Measurements from ENCODE around the gene APOE.
"Not testable (repeated sequence)": the region's sequence is repeated elsewhere in the genome, so short reads cannot be mapped to it uniquely, and the experiment has no call there.

APOE gene

DNA sequence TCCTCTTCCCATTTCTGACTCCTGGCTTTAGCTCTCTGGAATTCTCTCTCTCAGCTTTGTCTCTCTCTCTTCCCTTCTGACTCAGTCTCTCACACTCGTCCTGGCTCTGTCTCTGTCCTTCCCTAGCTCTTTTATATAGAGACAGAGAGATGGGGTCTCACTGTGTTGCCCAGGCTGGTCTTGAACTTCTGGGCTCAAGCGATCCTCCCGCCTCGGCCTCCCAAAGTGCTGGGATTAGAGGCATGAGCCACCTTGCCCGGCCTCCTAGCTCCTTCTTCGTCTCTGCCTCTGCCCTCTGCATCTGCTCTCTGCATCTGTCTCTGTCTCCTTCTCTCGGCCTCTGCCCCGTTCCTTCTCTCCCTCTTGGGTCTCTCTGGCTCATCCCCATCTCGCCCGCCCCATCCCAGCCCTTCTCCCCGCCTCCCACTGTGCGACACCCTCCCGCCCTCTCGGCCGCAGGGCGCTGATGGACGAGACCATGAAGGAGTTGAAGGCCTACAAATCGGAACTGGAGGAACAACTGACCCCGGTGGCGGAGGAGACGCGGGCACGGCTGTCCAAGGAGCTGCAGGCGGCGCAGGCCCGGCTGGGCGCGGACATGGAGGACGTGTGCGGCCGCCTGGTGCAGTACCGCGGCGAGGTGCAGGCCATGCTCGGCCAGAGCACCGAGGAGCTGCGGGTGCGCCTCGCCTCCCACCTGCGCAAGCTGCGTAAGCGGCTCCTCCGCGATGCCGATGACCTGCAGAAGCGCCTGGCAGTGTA lies 2.7 kb downstream of the APOE start:
- peaks cover 16 to 21% of the 10 kb centered on the region in 2 donors for H3K4me1 ChIP-seq (ENCODE audit: control insufficient read depth in 1 of 2, insufficient read depth in 2 of 2, low read length in 2 of 2)
- H3K4me3 ChIP-seq (ENCODE audit: low read depth in 1 of 2, low read length in 2 of 2), result no peak overlapping the region
- H3K9me3 ChIP-seq (ENCODE audit: control insufficient read depth in 1 of 2, low read length in 2 of 2), result no peaks in the 10 kb centered on the region
- H3K36me3 ChIP-seq (ENCODE audit: control insufficient read depth in 1 of 2, insufficient read depth in 2 of 2, low read length in 2 of 2), result no peaks in the 10 kb centered on the region
- H3K27ac ChIP-seq (ENCODE audit: low read depth, low read length), result no peak overlapping the region
- peaks cover 9 to 12% of the 10 kb centered on the region in 2 donors for H3K27me3 ChIP-seq (ENCODE audit: control insufficient read depth in 1 of 2, insufficient read depth in 2 of 2, low read length in 2 of 2)
- H3K9ac ChIP-seq (ENCODE audit: low read depth in 1 of 2, low read length in 2 of 2), result no peak overlapping the region

DNA sequence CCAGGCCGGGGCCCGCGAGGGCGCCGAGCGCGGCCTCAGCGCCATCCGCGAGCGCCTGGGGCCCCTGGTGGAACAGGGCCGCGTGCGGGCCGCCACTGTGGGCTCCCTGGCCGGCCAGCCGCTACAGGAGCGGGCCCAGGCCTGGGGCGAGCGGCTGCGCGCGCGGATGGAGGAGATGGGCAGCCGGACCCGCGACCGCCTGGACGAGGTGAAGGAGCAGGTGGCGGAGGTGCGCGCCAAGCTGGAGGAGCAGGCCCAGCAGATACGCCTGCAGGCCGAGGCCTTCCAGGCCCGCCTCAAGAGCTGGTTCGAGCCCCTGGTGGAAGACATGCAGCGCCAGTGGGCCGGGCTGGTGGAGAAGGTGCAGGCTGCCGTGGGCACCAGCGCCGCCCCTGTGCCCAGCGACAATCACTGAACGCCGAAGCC lies 3.3 kb downstream of the APOE start:
- H3K27me3 ChIP-seq (ENCODE audit: control insufficient read depth in 1 of 2, insufficient read depth in 2 of 2, low read length in 2 of 2), result peaks cover 9 to 12% of the 10 kb centered on the region in 2 donors
- no peak overlapping the region for H3K27ac ChIP-seq (ENCODE audit: low read depth, low read length)
- peaks cover 14 to 23% of the 10 kb centered on the region in 2 donors for H3K4me1 ChIP-seq (ENCODE audit: control insufficient read depth in 1 of 2, insufficient read depth in 2 of 2, low read length in 2 of 2)

DNA sequence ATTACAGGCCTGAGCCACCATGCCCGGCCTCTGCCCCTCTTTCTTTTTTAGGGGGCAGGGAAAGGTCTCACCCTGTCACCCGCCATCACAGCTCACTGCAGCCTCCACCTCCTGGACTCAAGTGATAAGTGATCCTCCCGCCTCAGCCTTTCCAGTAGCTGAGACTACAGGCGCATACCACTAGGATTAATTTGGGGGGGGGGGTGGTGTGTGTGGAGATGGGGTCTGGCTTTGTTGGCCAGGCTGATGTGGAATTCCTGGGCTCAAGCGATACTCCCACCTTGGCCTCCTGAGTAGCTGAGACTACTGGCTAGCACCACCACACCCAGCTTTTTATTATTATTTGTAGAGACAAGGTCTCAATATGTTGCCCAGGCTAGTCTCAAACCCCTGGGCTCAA lies 4.2 kb downstream of the APOE start:
- Histone ChIP-seq H3K9me3 (ENCODE audit: control insufficient read depth in 1 of 2, low read length in 2 of 2) (no peaks in the 10 kb centered on the region), H3K4me3 (ENCODE audit: low read depth in 1 of 2, low read length in 2 of 2) (no peak overlapping the region), H3K4me1 (ENCODE audit: control insufficient read depth in 1 of 2, insufficient read depth in 2 of 2, low read length in 2 of 2) (peaks cover 14 to 27% of the 10 kb centered on the region in 2 donors), H3K27ac (ENCODE audit: low read depth, low read length) (no peak overlapping the region), H3K9ac (ENCODE audit: low read depth in 1 of 2, low read length in 2 of 2) (no peak overlapping the region), H3K36me3 (ENCODE audit: control insufficient read depth in 1 of 2, insufficient read depth in 2 of 2, low read length in 2 of 2) (no peaks in the 10 kb centered on the region), H3K27me3 (ENCODE audit: control insufficient read depth in 1 of 2, insufficient read depth in 2 of 2, low read length in 2 of 2) (peaks cover 9 to 10% of the 10 kb centered on the region in 2 donors)

More for the DNA sequence above, 3.3 kb downstream of the APOE start:
- H3K9me3 ChIP-seq (ENCODE audit: control insufficient read depth in 1 of 2, low read length in 2 of 2), result no peaks in the 10 kb centered on the region
- H3K36me3 ChIP-seq (ENCODE audit: control insufficient read depth in 1 of 2, insufficient read depth in 2 of 2, low read length in 2 of 2), result no peaks in the 10 kb centered on the region
- H3K4me3 ChIP-seq (ENCODE audit: low read depth in 1 of 2, low read length in 2 of 2), result no peak overlapping the region
- no peak overlapping the region for H3K9ac ChIP-seq (ENCODE audit: low read depth in 1 of 2, low read length in 2 of 2)

DNA sequence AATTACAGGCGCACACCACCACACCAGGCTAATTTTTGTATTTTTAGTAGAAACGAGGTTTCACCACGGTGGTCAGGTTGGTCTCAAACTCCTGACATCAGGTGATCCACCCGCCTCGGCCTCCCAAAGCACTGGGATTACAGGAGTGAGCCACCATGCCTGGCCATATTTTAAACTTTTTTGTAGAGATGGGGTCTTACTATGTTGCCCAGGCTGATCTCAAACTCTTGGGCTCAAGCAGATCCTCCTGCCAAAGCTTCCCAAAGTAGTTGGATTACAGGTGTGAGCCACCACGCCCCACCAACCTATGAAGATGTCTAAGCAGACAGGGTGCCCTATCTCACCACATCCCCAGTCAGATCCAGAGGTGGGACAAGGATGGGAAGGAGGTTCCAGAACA lies 6.3 kb downstream of the APOE start:
- H3K27ac ChIP-seq (ENCODE audit: low read depth, low read length); H3K27me3 ChIP-seq (ENCODE audit: control insufficient read depth in 1 of 2, insufficient read depth in 2 of 2, low read length in 2 of 2); H3K4me3 ChIP-seq (ENCODE audit: low read depth in 1 of 2, low read length in 2 of 2); H3K9me3 ChIP-seq (ENCODE audit: control insufficient read depth in 1 of 2, low read length in 2 of 2); H3K36me3 ChIP-seq (ENCODE audit: control insufficient read depth in 1 of 2, insufficient read depth in 2 of 2, low read length in 2 of 2); H3K9ac ChIP-seq (ENCODE audit: low read depth in 1 of 2, low read length in 2 of 2): not testable (repeated sequence)
- H3K4me1 ChIP-seq (ENCODE audit: control insufficient read depth in 1 of 2, insufficient read depth in 2 of 2, low read length in 2 of 2), result peaks cover 11 to 20% of the 10 kb centered on the region in 2 donors

DNA sequence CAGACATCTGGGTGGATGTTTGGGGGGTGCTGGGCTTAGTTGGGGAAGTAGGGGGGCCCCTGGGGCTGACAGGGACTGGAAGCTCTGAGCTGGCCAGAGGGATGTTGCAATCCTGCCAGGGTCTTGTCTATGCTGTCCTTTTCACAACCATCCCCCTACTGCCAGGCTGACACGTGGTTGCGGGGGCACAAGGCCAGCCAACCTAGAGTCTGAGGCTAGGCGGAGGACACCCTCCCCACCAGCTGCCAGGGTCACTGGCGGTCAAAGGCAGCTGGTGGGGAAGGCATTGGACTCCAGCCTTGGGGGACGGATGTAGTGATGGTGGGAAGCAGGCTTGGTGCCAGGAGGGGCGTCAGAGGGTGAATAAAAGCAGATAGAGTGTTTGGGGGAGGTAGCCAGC lies 7.3 kb downstream of the APOE start:
- H3K27me3 ChIP-seq (ENCODE audit: control insufficient read depth in 1 of 2, insufficient read depth in 2 of 2, low read length in 2 of 2), result no peaks in the 10 kb centered on the region
- H3K9me3 ChIP-seq (ENCODE audit: control insufficient read depth in 1 of 2, low read length in 2 of 2), result no peaks in the 10 kb centered on the region
- no peak overlapping the region for H3K9ac ChIP-seq (ENCODE audit: low read depth in 1 of 2, low read length in 2 of 2)
- no peak overlapping the region for H3K4me3 ChIP-seq (ENCODE audit: low read depth in 1 of 2, low read length in 2 of 2)
- H3K36me3 ChIP-seq (ENCODE audit: control insufficient read depth in 1 of 2, insufficient read depth in 2 of 2, low read length in 2 of 2), result no peaks in the 10 kb centered on the region
- no peak overlapping the region for H3K27ac ChIP-seq (ENCODE audit: low read depth, low read length)
- peaks cover 11 to 20% of the 10 kb centered on the region in 2 donors for H3K4me1 ChIP-seq (ENCODE audit: control insufficient read depth in 1 of 2, insufficient read depth in 2 of 2, low read length in 2 of 2)

DNA sequence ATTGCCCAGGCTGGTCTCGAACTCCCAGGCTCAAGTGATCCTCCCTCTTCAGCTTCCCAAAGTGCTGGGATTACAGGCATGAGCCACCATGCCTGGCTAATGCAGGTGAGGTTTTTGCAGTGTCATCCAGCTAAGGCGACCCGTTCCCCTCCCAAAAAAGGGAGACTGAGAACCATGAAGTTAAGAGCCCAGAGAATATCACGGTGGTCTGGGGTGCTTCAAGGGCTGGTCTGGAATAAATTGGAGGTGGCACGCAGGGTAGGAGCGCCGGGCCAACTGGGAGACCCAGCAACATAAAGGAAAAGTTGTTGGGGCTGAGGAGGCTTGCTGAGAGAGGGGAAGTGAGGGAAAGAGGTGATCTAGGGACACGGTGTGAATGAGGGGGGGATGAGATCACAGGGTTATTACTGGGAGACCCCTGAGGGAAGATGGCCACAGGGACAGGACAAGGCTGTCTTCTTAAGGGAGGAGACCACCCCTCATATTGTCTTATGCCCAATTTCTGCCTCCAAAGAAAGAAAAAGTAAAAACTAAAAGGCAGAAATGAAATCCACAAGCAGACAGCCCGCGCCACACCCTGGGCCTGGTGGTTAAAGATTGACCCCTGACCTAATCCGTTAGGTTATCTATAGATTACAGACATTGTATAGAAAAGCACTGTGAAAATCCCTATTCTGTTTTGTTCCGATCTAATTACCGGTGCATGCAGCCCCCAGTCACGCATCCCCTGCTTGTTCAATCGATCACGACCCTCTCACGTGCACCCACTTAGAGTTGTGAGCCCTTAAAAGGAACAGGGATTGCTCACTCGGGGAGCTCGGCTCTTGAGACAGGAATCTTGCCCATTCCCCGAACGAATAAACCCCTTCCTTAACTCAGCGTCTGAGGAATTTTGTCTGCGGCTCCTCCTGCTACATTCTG lies 8.2 kb downstream of the APOE start:
- H3K9me3 ChIP-seq (ENCODE audit: control insufficient read depth in 1 of 2, low read length in 2 of 2); H3K27me3 ChIP-seq (ENCODE audit: control insufficient read depth in 1 of 2, insufficient read depth in 2 of 2, low read length in 2 of 2); H3K36me3 ChIP-seq (ENCODE audit: control insufficient read depth in 1 of 2, insufficient read depth in 2 of 2, low read length in 2 of 2); H3K27ac ChIP-seq (ENCODE audit: low read depth, low read length): not testable (repeated sequence)
- peak overlapping the region; percentile 66 to 76 for H3K4me3 ChIP-seq (ENCODE audit: low read depth in 1 of 2, low read length in 2 of 2)
- peak overlapping the region; percentile 33 to 57 for H3K9ac ChIP-seq (ENCODE audit: low read depth in 1 of 2, low read length in 2 of 2)
- H3K4me1 ChIP-seq (ENCODE audit: control insufficient read depth in 1 of 2, insufficient read depth in 2 of 2, low read length in 2 of 2), result peaks cover 11 to 20% of the 10 kb centered on the region in 2 donors

DNA sequence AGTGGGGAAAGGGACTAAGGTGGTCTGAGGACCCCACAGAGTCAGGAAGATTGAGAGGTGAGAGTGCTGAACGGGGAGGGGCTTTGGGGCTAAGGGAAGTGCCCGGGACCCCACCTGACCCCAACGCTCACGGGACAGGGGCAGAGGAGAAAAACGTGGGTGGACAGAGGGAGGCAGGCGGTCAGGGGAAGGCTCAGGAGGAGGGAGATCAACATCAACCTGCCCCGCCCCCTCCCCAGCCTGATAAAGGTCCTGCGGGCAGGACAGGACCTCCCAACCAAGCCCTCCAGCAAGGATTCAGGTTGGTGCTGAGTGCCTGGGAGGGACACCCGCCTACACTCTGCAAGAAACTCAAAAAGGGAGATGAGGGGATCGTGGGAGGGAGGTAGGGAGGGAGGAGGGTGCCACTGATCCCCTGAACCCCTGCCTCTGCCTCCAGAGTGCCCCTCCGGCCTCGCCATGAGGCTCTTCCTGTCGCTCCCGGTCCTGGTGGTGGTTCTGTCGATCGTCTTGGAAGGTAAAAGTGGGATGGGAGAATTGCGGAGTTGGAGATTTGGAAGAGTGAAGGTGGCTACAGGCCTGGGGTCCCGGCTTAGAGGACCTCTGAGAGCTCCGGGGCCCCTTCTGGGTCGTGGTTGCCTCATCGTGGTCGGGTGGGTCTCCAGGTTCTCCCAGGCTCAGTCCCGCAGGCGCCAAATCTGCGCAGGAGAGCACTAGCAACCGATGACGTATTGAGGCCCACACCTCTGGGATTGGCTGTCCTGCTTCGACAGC lies 9.0 kb downstream of the APOE start, which contains the start of gene APOC1:
Gene APOC1 (plus strand): TSS at position 176 of the 774 bp plus-strand sequence. CDS start 284 bp downstream, at position 460.
- not testable (repeated sequence) for H3K36me3 ChIP-seq (ENCODE audit: control insufficient read depth in 1 of 2, insufficient read depth in 2 of 2, low read length in 2 of 2); H3K27me3 ChIP-seq (ENCODE audit: control insufficient read depth in 1 of 2, insufficient read depth in 2 of 2, low read length in 2 of 2); H3K27ac ChIP-seq (ENCODE audit: low read depth, low read length); H3K9me3 ChIP-seq (ENCODE audit: control insufficient read depth in 1 of 2, low read length in 2 of 2)
- peak within 1 kb of the TSS; percentile 33 to 57 for H3K9ac ChIP-seq (ENCODE audit: low read depth in 1 of 2, low read length in 2 of 2)
- peaks cover 11 to 20% of the 10 kb centered on the region in 2 donors for H3K4me1 ChIP-seq (ENCODE audit: control insufficient read depth in 1 of 2, insufficient read depth in 2 of 2, low read length in 2 of 2)
- peak within 1 kb of the TSS; percentile 66 to 76 for H3K4me3 ChIP-seq (ENCODE audit: low read depth in 1 of 2, low read length in 2 of 2)

DNA sequence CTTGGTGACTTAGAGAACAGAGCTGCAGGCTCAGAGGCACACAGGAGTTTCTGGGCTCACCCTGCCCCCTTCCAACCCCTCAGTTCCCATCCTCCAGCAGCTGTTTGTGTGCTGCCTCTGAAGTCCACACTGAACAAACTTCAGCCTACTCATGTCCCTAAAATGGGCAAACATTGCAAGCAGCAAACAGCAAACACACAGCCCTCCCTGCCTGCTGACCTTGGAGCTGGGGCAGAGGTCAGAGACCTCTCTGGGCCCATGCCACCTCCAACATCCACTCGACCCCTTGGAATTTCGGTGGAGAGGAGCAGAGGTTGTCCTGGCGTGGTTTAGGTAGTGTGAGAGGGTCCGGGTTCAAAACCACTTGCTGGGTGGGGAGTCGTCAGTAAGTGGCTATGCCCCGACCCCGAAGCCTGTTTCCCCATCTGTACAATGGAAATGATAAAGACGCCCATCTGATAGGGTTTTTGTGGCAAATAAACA lies 18.7 kb downstream of the APOE start:
- H3K9ac ChIP-seq (ENCODE audit: low read depth in 1 of 2, low read length in 2 of 2), result no peak overlapping the region
- H3K27ac ChIP-seq (ENCODE audit: low read depth, low read length), result no peak overlapping the region
- peaks cover 0 to 4% of the 10 kb centered on the region in 2 donors for H3K27me3 ChIP-seq (ENCODE audit: control insufficient read depth in 1 of 2, insufficient read depth in 2 of 2, low read length in 2 of 2)
- H3K9me3 ChIP-seq (ENCODE audit: control insufficient read depth in 1 of 2, low read length in 2 of 2), result no peaks in the 10 kb centered on the region
- H3K36me3 ChIP-seq (ENCODE audit: control insufficient read depth in 1 of 2, insufficient read depth in 2 of 2, low read length in 2 of 2), result no peaks in the 10 kb centered on the region
- no peak overlapping the region for H3K4me3 ChIP-seq (ENCODE audit: low read depth in 1 of 2, low read length in 2 of 2)
- H3K4me1 ChIP-seq (ENCODE audit: control insufficient read depth in 1 of 2, insufficient read depth in 2 of 2, low read length in 2 of 2), result peaks cover 6 to 9% of the 10 kb centered on the region in 2 donors

DNA sequence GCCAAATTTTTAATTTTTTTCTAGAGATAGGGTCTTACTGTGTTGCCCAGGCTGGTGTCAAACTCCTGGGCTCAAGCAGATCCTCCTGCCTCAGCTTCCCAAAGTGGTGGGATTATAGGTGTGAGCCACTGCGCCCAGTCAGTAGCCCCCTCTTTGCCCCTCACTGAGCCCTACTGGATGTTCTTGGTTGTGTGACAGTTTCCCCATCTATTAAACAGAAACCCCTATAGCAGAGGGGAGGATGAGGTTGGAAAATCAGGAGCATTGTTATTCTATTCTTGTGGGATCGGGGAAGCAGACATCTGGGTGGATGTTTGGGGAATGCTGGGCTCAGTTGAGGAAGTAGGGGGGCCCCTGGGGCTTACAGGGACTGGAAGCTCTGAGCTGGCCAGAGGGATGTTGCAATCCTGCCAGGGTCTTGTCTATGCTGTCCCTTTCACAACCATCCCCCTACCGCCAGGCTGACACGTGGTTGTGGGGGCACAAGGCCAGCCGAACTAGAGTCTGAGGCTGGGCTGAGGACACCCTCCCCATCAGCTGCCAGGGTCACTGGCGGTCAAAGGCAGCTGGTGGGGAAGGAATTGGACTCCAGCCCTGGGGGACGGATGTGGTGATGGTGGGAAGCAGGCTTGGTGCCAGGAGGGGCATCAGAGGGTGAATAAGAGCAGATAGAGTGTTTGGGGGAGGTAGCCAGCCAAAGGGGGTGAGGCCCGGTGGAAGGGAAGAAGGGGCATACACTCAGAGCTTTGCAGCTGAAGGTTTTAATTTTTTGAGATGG lies 19.7 kb downstream of the APOE start:
- Histone ChIP-seq H3K4me3 (ENCODE audit: low read depth in 1 of 2, low read length in 2 of 2) (no peak overlapping the region), H3K36me3 (ENCODE audit: control insufficient read depth in 1 of 2, insufficient read depth in 2 of 2, low read length in 2 of 2) (no peaks in the 10 kb centered on the region), H3K4me1 (ENCODE audit: control insufficient read depth in 1 of 2, insufficient read depth in 2 of 2, low read length in 2 of 2) (peaks cover 6 to 9% of the 10 kb centered on the region in 2 donors), H3K27ac (ENCODE audit: low read depth, low read length) (no peak overlapping the region), H3K9me3 (ENCODE audit: control insufficient read depth in 1 of 2, low read length in 2 of 2) (no peaks in the 10 kb centered on the region), H3K9ac (ENCODE audit: low read depth in 1 of 2, low read length in 2 of 2) (no peak overlapping the region), H3K27me3 (ENCODE audit: control insufficient read depth in 1 of 2, insufficient read depth in 2 of 2, low read length in 2 of 2) (peaks cover 0 to 4% of the 10 kb centered on the region in 2 donors)

All from duodenal mucosa (tissue), 2 donors.